Right lobe of liver (tissue), 4 donors: ENCODE measurements around the gene C2CD3.

Source experiments
- POLR2A ChIP-seq: fragments of 450-650 bp; IDR thresholded peaks from one replicate; pipeline ENCODE4 v1.6.1; 2017; ENCODE audit warnings: antibody characterized with exemption, mild to moderate bottlenecking
- TF ChIP-seq, protein P1 (sequence below), 4 donors: fragments of 200-600 bp in 3 of 4; fragments of 450-650 bp in 1 of 4; IDR thresholded peaks; one replicate each; pipeline versions ENCODE4 v1.5.1 to v1.8.0; 2016 to 2022; ENCODE audit warnings: antibody characterized with exemption in 4 of 4, mild to moderate bottlenecking in 2 of 4
- donor health status: DM: no; HTN: no; CAD: no.
- donor health status: DM: no; HTN: no; CAD: no.
- donor health status: DM: no; HTN: yes; CAD: no.

DNA sequence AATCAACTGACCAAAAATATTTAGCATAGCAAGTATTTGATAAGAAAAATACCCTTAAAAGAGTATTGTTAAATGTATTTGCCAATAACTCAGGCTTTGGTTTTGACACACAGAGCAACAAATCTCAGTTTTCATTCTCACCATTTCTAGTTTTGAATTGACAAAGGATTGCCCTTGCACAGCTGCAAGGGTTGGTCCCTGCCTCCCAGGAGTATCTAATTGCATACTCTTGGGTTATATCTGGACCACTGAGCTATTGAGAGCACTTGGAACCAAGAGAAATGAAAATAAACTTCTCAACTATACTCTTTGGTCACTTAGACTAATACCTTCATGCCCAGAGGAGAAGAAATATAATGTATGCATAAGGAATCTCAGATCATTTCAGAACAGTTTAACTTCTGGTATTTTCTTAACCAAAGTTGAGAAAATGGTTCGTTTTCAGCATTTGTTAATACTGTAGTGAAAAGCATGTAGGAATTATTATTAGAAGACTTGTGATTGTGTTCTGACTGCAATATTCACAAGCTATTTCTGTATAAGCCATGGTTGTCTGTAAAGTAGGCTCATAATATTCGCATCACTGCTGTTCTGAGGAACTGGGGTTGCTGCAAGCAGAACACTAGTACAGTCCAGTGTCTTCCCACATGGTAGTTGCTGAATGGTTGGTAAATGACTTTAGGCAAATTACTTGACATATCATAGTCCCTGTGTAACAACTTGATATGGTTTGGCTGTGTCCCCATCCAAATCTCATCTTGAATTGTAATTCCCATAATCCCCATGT lies 7.9 kb downstream of the C2CD3 start:
- TF ChIP-seq, protein P1, sequence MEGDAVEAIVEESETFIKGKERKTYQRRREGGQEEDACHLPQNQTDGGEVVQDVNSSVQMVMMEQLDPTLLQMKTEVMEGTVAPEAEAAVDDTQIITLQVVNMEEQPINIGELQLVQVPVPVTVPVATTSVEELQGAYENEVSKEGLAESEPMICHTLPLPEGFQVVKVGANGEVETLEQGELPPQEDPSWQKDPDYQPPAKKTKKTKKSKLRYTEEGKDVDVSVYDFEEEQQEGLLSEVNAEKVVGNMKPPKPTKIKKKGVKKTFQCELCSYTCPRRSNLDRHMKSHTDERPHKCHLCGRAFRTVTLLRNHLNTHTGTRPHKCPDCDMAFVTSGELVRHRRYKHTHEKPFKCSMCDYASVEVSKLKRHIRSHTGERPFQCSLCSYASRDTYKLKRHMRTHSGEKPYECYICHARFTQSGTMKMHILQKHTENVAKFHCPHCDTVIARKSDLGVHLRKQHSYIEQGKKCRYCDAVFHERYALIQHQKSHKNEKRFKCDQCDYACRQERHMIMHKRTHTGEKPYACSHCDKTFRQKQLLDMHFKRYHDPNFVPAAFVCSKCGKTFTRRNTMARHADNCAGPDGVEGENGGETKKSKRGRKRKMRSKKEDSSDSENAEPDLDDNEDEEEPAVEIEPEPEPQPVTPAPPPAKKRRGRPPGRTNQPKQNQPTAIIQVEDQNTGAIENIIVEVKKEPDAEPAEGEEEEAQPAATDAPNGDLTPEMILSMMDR (IDR thresholded peaks at IDR 0.05): no peak
- no peak for TF ChIP-seq POLR2A
